Gastrocnemius medialis (tissue), 4 donors: Measurements from ENCODE around the gene PRKCA.

Experiments
- POLR2A ChIP-seq, 2 donors: fragments of 450-650 bp; IDR thresholded peaks; one replicate each; pipeline ENCODE4 v1.6.1; 2017; ENCODE audit warnings: antibody characterized with exemption in 2 of 2, mild to moderate bottlenecking in 2 of 2, moderate library complexity in 2 of 2
- TF ChIP-seq, protein P1 (sequence below), 5 experiments: fragments of 450-650 bp in 3 of 5; fragments of 200-600 bp in 2 of 5; sonication (generic) in 2 of 5; IDR thresholded peaks in 4 of 5; conservative IDR thresholded peaks in 1 of 5; 1 replicate in 4 of 5; 2 replicates in 1 of 5; pipeline ENCODE4 v1.5.1; 2016 to 2019; ENCODE audit warnings: antibody characterized with exemption in 5 of 5, mild to moderate bottlenecking in 3 of 5, moderate library complexity in 3 of 5

DNA sequence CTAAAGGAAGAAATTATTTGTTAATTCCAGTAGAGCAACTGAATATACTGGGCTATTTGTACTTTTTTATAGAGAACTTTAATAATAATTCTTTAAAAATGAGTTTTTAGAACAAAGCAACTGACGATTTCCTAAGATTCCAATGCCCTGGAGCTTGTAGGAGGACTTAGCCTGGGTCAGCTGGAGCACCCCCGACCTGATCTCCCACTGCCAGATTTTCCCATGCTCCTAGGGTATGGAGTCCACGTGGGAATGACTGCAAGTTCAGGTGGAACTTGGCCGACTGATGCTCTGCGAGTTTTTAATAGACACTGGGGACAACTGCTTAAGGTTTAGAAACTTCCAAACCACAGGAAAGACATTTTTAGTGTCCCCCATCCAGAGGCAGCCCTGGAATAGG lies 507.0 kb downstream of the PRKCA start:
- TF ChIP-seq, protein P1, sequence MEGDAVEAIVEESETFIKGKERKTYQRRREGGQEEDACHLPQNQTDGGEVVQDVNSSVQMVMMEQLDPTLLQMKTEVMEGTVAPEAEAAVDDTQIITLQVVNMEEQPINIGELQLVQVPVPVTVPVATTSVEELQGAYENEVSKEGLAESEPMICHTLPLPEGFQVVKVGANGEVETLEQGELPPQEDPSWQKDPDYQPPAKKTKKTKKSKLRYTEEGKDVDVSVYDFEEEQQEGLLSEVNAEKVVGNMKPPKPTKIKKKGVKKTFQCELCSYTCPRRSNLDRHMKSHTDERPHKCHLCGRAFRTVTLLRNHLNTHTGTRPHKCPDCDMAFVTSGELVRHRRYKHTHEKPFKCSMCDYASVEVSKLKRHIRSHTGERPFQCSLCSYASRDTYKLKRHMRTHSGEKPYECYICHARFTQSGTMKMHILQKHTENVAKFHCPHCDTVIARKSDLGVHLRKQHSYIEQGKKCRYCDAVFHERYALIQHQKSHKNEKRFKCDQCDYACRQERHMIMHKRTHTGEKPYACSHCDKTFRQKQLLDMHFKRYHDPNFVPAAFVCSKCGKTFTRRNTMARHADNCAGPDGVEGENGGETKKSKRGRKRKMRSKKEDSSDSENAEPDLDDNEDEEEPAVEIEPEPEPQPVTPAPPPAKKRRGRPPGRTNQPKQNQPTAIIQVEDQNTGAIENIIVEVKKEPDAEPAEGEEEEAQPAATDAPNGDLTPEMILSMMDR (IDR thresholded peaks at IDR 0.05 in 4 of 5, conservative IDR thresholded peaks at IDR 0.05 in 1 of 5): no peak
- no peak for TF ChIP-seq POLR2A (IDR thresholded peaks at IDR 0.05)
